ENCODE results near the gene PHACTR1.

DNA sequence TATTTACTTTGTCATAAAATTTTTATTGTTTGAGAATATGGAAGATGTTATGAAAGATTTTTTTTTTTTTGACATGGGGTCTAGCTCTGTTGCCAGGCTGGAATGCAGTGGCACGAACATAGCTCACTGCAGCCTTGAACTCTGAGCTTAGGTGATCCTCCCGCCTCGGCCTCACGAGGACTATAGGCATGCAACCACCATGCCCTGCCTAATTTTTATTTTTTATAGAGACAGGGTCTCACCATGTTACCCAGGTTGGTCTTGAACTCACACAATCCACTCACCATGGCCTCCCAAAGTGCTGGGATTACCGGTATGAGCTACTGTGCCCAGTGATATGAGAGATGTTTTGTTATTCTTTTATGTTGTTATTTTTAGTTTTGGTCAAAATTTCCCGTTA is 316.0 kb downstream of the PHACTR1 start:
- TF ChIP-seq, protein P1, sequence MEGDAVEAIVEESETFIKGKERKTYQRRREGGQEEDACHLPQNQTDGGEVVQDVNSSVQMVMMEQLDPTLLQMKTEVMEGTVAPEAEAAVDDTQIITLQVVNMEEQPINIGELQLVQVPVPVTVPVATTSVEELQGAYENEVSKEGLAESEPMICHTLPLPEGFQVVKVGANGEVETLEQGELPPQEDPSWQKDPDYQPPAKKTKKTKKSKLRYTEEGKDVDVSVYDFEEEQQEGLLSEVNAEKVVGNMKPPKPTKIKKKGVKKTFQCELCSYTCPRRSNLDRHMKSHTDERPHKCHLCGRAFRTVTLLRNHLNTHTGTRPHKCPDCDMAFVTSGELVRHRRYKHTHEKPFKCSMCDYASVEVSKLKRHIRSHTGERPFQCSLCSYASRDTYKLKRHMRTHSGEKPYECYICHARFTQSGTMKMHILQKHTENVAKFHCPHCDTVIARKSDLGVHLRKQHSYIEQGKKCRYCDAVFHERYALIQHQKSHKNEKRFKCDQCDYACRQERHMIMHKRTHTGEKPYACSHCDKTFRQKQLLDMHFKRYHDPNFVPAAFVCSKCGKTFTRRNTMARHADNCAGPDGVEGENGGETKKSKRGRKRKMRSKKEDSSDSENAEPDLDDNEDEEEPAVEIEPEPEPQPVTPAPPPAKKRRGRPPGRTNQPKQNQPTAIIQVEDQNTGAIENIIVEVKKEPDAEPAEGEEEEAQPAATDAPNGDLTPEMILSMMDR (IDR thresholded peaks at IDR 0.05) = no peak
- TF ChIP-seq POLR2A (IDR thresholded peaks at IDR 0.05) = no peak
